WTC11 (cell line): ENCODE data around the gene PARP3. TPM values are rescaled to one million over a fixed set of nuclear protein-coding genes. Genes with fewer than 3 reads are reported as not detected.

Experiments
- ATAC-seq: fragments of 200-7000 bp; cut with Tn5 transposase; 2 replicates; pipeline ENCODE4 v1.10.0; 2021; ENCODE audit warnings: mild to moderate bottlenecking, moderate library complexity
- CTCF ChIA-PET: fragments of 300-600 bp; sonication (Branson Sonifier 250); formaldehyde crosslinking; loops from one replicate; lab custom pipeline; 2021; ENCODE audit warnings: antibody characterized with exemption; lab: Charles Lee
- POLR2A ChIA-PET: fragments of 350-600 bp; sonication (Branson Sonifier 250); formaldehyde crosslinking; loops from one replicate; lab custom pipeline; 2021; ENCODE audit warnings: antibody characterized with exemption; lab: Charles Lee
- DNase-seq: peaks from one replicate; pipeline ENCODE4 v3.0.0; 2021; ENCODE audit warnings: low spot score
- H3K27ac Mint-ChIP-seq: 2 replicates; pipeline ENCODE4 v1.8.0; 2021; ENCODE audit warnings: mixed read lengths
- H3K27me3 Mint-ChIP-seq: 2 replicates; pipeline ENCODE4 v1.8.0; 2021; ENCODE audit warnings: low read depth, mild to moderate bottlenecking, moderate library complexity, mixed read lengths
- H3K36me3 Mint-ChIP-seq: 2 replicates; pipeline ENCODE4 v1.8.0; 2021; ENCODE audit warnings: mixed read lengths
- H3K4me1 Mint-ChIP-seq: 2 replicates; pipeline ENCODE4 v1.8.0; 2022; ENCODE audit warnings: mixed read lengths
- H3K4me3 Mint-ChIP-seq: 2 replicates; pipeline ENCODE4 v1.8.0; 2021; ENCODE audit warnings: mild to moderate bottlenecking, moderate library complexity, mixed read lengths
- H3K9me3 Mint-ChIP-seq: 2 replicates; pipeline ENCODE4 v1.8.0; 2021; ENCODE audit warnings: mixed read lengths
- FOXP1 ChIP-seq: sonication (generic); formaldehyde crosslinking; IDR thresholded peaks from 2 replicates; pipeline ENCODE4 v1.8.0; 2022; ENCODE audit warnings: missing genetic modification reagents, mild to moderate bottlenecking, moderate library complexity, borderline replicate concordance
- GRHL2 ChIP-seq: fragments of 250-450 bp; sonication (Bioruptor Pico); IDR thresholded peaks from 2 replicates; pipeline ENCODE4 v1.8.0; 2022; ENCODE audit warnings: mild to moderate bottlenecking, moderate library complexity; ENCODE audit not compliant: insufficient replicate concordance, severe bottlenecking
- NFYB ChIP-seq: sonication (generic); formaldehyde crosslinking; conservative IDR thresholded peaks from 2 replicates; pipeline ENCODE4 v1.8.0; 2022; ENCODE audit warnings: low read depth, missing genetic modification reagents
- SMAD4 ChIP-seq: sonication (generic); formaldehyde crosslinking; IDR thresholded peaks from 2 replicates; pipeline ENCODE4 v1.8.0; 2022; ENCODE audit warnings: mild to moderate bottlenecking, missing genetic modification reagents
- SOX15 ChIP-seq: fragments of 250-450 bp; sonication (Bioruptor Pico); IDR thresholded peaks from 2 replicates; pipeline ENCODE4 v1.9.0; 2021; ENCODE audit warnings: mild to moderate bottlenecking
- TCF7 ChIP-seq: sonication (generic); formaldehyde crosslinking; IDR thresholded peaks from 2 replicates; pipeline ENCODE4 v1.8.0; 2022; ENCODE audit warnings: mild to moderate bottlenecking, low read depth, missing genetic modification reagents, moderate library complexity
- TEAD1 ChIP-seq: sonication (generic); formaldehyde crosslinking; IDR thresholded peaks from 2 replicates; pipeline ENCODE4 v1.8.0; 2022; ENCODE audit warnings: mild to moderate bottlenecking, missing genetic modification reagents
- ZNF121 ChIP-seq: sonication (generic); formaldehyde crosslinking; IDR thresholded peaks from 2 replicates; pipeline ENCODE4 v1.8.0; 2023; ENCODE audit warnings: missing genetic modification reagents
- ZNF138 ChIP-seq: sonication (generic); formaldehyde crosslinking; conservative IDR thresholded peaks from 2 replicates; pipeline ENCODE4 v1.8.1; 2022; ENCODE audit warnings: mild to moderate bottlenecking, moderate library complexity, missing genetic modification reagents
- ZNF396 ChIP-seq: fragments of 250-450 bp; sonication (Bioruptor Pico); IDR thresholded peaks from 2 replicates; pipeline ENCODE4 v1.8.0; 2021; ENCODE audit warnings: mild to moderate bottlenecking, moderate library complexity, borderline replicate concordance
- total RNA-seq: library from RNA; stranded (reverse); gene quantifications from 3 replicates; pipeline ENCODE4 v1.2.3, GENCODE V29; 2021
- TF ChIP-seq, protein P1 (sequence below): sonication (generic); formaldehyde crosslinking; IDR thresholded peaks from 2 replicates; pipeline ENCODE4 v1.8.1; 2023; ENCODE audit warnings: mild to moderate bottlenecking, missing genetic modification reagents
- TF ChIP-seq, protein P2 (sequence below): sonication (generic); formaldehyde crosslinking; IDR thresholded peaks from 2 replicates; pipeline ENCODE4 v1.8.1; 2023; ENCODE audit warnings: mild to moderate bottlenecking, missing genetic modification reagents, borderline replicate concordance
- TF ChIP-seq, protein P3 (sequence below): fragments of 250-450 bp; sonication (Bioruptor Pico); IDR thresholded peaks from 2 replicates; pipeline ENCODE4 v1.9.0; 2021; ENCODE audit warnings: mild to moderate bottlenecking, borderline replicate concordance
- TF ChIP-seq, protein P4 (sequence below): sonication (generic); formaldehyde crosslinking; conservative IDR thresholded peaks from 2 replicates; pipeline ENCODE4 v1.8.1; 2022; ENCODE audit warnings: mild to moderate bottlenecking, missing genetic modification reagents
- TF ChIP-seq, protein P5 (sequence below): sonication (generic); formaldehyde crosslinking; IDR thresholded peaks from 2 replicates; pipeline ENCODE4 v1.8.1; 2022; ENCODE audit warnings: mild to moderate bottlenecking, missing genetic modification reagents, moderate library complexity, borderline replicate concordance
- TF ChIP-seq, protein P6 (sequence below): sonication (generic); formaldehyde crosslinking; IDR thresholded peaks from 2 replicates; pipeline ENCODE4 v1.8.0; 2023; ENCODE audit warnings: missing genetic modification reagents

PARP3 gene
- total RNA-seq, 1 experiment from 2014 or later, result 2.9 TPM

DNA sequence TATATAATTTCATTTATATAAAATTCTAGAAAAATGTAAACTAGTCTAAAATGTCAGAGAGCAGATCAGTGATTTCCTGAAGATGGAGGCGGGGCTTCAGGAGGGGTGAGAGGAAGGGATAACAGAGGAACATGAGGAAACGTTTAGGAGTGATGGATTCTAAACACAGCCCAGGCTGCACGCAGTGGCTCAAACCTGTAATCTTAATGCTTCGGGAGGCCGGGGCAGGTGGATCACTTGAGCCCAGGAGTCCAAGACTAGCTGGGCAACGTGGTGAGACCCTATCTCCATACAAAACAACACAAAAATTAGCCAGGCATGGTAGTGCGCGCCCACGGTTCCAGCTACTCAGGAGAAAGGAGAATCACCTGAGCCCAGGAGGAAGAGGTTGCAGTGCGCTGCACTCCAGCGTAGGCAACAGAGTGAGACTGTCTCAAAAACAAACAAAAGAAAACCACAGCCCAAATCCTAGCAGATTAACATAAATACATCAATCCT, 21.0 kb upstream of the PARP3 start:
- H3K4me3 Mint-ChIP-seq, result no peak overlapping the region
- no peaks in the 10 kb centered on the region for H3K36me3 Mint-ChIP-seq
- H3K9me3 Mint-ChIP-seq, result no peaks in the 10 kb centered on the region
- H3K27me3 Mint-ChIP-seq, result no peaks in the 10 kb centered on the region; the same call in 1 of the 2 replicates
- ChIA-PET CTCF (interaction anchor here (0.6 to 1.0 kb wide), 2 partner anchors 20 to 102 kb away, joined by 3 read pairs; partner anchors contain the start of gene RRP9), POLR2A (interaction anchor here (0.8 kb wide), 1 partner anchor 11 kb away, joined by 3 read pairs; no protein-coding TSS in a partner anchor)
- DNase-seq, result no peak
- peaks cover 2% of the 10 kb centered on the region for H3K4me1 Mint-ChIP-seq
- no peak for ATAC-seq
- TF ChIP-seq FOXP1 (CRISPR knock-in tag), result no peak
- TF ChIP-seq, protein P1, sequence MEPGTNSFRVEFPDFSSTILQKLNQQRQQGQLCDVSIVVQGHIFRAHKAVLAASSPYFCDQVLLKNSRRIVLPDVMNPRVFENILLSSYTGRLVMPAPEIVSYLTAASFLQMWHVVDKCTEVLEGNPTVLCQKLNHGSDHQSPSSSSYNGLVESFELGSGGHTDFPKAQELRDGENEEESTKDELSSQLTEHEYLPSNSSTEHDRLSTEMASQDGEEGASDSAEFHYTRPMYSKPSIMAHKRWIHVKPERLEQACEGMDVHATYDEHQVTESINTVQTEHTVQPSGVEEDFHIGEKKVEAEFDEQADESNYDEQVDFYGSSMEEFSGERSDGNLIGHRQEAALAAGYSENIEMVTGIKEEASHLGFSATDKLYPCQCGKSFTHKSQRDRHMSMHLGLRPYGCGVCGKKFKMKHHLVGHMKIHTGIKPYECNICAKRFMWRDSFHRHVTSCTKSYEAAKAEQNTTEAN (CRISPR knock-in tag), result no peak
- TF ChIP-seq, protein P2, sequence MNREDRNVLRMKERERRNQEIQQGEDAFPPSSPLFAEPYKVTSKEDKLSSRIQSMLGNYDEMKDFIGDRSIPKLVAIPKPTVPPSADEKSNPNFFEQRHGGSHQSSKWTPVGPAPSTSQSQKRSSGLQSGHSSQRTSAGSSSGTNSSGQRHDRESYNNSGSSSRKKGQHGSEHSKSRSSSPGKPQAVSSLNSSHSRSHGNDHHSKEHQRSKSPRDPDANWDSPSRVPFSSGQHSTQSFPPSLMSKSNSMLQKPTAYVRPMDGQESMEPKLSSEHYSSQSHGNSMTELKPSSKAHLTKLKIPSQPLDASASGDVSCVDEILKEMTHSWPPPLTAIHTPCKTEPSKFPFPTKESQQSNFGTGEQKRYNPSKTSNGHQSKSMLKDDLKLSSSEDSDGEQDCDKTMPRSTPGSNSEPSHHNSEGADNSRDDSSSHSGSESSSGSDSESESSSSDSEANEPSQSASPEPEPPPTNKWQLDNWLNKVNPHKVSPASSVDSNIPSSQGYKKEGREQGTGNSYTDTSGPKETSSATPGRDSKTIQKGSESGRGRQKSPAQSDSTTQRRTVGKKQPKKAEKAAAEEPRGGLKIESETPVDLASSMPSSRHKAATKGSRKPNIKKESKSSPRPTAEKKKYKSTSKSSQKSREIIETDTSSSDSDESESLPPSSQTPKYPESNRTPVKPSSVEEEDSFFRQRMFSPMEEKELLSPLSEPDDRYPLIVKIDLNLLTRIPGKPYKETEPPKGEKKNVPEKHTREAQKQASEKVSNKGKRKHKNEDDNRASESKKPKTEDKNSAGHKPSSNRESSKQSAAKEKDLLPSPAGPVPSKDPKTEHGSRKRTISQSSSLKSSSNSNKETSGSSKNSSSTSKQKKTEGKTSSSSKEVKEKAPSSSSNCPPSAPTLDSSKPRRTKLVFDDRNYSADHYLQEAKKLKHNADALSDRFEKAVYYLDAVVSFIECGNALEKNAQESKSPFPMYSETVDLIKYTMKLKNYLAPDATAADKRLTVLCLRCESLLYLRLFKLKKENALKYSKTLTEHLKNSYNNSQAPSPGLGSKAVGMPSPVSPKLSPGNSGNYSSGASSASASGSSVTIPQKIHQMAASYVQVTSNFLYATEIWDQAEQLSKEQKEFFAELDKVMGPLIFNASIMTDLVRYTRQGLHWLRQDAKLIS (CRISPR knock-in tag), result no peak
- no peak for TF ChIP-seq GRHL2
- no peak for TF ChIP-seq ZNF121 (CRISPR knock-in tag)
- TF ChIP-seq, protein P3, sequence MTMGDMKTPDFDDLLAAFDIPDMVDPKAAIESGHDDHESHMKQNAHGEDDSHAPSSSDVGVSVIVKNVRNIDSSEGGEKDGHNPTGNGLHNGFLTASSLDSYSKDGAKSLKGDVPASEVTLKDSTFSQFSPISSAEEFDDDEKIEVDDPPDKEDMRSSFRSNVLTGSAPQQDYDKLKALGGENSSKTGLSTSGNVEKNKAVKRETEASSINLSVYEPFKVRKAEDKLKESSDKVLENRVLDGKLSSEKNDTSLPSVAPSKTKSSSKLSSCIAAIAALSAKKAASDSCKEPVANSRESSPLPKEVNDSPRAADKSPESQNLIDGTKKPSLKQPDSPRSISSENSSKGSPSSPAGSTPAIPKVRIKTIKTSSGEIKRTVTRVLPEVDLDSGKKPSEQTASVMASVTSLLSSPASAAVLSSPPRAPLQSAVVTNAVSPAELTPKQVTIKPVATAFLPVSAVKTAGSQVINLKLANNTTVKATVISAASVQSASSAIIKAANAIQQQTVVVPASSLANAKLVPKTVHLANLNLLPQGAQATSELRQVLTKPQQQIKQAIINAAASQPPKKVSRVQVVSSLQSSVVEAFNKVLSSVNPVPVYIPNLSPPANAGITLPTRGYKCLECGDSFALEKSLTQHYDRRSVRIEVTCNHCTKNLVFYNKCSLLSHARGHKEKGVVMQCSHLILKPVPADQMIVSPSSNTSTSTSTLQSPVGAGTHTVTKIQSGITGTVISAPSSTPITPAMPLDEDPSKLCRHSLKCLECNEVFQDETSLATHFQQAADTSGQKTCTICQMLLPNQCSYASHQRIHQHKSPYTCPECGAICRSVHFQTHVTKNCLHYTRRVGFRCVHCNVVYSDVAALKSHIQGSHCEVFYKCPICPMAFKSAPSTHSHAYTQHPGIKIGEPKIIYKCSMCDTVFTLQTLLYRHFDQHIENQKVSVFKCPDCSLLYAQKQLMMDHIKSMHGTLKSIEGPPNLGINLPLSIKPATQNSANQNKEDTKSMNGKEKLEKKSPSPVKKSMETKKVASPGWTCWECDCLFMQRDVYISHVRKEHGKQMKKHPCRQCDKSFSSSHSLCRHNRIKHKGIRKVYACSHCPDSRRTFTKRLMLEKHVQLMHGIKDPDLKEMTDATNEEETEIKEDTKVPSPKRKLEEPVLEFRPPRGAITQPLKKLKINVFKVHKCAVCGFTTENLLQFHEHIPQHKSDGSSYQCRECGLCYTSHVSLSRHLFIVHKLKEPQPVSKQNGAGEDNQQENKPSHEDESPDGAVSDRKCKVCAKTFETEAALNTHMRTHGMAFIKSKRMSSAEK (CRISPR knock-in tag), result no peak
- TF ChIP-seq ZNF396 (CRISPR knock-in tag), result no peak
- H3K27ac Mint-ChIP-seq, result no peak overlapping the region

DNA sequence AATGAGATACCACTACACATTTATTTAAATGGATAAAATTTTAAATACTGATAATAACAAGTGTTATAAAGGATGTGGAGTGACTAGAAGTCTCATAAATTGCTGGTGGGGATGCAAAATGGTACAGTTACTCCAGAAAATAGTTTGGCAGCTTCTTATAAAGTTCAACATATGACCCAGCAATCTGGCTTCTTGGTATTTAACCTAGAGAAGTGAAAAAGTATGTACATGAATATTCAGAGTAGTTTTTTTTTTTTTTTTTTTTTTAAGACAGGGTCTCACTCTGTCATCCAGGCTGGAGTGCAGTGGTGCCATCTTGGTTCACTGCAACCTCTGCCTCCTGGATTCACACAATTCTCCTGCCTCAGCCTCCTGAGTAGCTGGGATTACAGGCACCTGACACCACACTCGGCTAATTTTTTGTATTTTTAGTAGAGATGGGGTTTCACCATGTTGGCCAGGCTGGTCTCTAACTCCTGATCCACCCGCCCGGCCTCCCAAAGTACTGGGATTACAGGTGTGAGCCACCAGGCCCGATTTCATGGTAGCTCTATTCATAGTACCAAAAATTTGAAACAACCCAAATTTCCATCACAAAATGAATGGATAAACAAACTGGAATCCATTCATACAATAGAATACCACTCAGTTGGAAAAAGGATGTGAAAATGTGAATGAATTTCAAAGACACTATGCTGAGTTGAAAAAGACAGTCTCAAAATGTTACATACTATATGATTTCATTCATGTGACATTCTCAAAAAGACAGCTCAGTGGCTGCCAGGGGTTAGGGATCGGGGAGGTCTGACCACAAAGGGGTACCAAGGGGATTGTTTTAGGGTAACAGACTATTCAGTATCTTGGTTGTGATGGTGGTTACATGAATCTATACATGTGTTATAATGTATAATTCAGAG, 14.8 kb upstream of the PARP3 start:
- Mint-ChIP-seq H3K4me1 (no peaks in the 10 kb centered on the region), H3K9me3 (no peaks in the 10 kb centered on the region), H3K4me3 (no peak overlapping the region), H3K27me3 (no peaks in the 10 kb centered on the region), H3K36me3 (0 out of 2 replicates have a peak, but pooled peaks cover 4% of the 10 kb centered on the region), H3K27ac (no peak overlapping the region)
- ATAC-seq (no peak), DNase-seq (no peak)
- CTCF ChIA-PET, result interaction anchor here (1.0 to 1.6 kb wide), 2 partner anchors 14 to 209 kb away, joined by 3 to 4 read pairs; partner anchors contain the start of gene RRP9
- POLR2A ChIA-PET, result no interaction called here
- TF ChIP-seq TEAD1 (CRISPR knock-in tag) (no peak), TCF7 (no peak), SMAD4 (no peak), SOX15 (CRISPR knock-in tag) (no peak), NFYB (CRISPR knock-in tag) (no peak), ZNF138 (CRISPR knock-in tag) (no peak)
- TF ChIP-seq, protein P2 (CRISPR knock-in tag), result no peak
- TF ChIP-seq, protein P4, sequence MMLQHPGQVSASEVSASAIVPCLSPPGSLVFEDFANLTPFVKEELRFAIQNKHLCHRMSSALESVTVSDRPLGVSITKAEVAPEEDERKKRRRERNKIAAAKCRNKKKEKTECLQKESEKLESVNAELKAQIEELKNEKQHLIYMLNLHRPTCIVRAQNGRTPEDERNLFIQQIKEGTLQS (CRISPR knock-in tag), result no peak
- TF ChIP-seq, protein P5, sequence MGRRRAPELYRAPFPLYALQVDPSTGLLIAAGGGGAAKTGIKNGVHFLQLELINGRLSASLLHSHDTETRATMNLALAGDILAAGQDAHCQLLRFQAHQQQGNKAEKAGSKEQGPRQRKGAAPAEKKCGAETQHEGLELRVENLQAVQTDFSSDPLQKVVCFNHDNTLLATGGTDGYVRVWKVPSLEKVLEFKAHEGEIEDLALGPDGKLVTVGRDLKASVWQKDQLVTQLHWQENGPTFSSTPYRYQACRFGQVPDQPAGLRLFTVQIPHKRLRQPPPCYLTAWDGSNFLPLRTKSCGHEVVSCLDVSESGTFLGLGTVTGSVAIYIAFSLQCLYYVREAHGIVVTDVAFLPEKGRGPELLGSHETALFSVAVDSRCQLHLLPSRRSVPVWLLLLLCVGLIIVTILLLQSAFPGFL, result no peak
- TF ChIP-seq, protein P6, sequence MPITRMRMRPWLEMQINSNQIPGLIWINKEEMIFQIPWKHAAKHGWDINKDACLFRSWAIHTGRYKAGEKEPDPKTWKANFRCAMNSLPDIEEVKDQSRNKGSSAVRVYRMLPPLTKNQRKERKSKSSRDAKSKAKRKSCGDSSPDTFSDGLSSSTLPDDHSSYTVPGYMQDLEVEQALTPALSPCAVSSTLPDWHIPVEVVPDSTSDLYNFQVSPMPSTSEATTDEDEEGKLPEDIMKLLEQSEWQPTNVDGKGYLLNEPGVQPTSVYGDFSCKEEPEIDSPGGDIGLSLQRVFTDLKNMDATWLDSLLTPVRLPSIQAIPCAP (CRISPR knock-in tag), result no peak
